ENCODE data around the gene HOXD11. TPM values are rescaled to one million over a fixed set of nuclear protein-coding genes. Genes with fewer than 3 reads are reported as not detected.

Gene HOXD11
- total RNA-seq, 2 donors from 2014 or later: not detected

GRCh38 chr2:176149939-176150583, 43.0 kb downstream of the HOXD11 start:
- TF ChIP-seq, protein P1, sequence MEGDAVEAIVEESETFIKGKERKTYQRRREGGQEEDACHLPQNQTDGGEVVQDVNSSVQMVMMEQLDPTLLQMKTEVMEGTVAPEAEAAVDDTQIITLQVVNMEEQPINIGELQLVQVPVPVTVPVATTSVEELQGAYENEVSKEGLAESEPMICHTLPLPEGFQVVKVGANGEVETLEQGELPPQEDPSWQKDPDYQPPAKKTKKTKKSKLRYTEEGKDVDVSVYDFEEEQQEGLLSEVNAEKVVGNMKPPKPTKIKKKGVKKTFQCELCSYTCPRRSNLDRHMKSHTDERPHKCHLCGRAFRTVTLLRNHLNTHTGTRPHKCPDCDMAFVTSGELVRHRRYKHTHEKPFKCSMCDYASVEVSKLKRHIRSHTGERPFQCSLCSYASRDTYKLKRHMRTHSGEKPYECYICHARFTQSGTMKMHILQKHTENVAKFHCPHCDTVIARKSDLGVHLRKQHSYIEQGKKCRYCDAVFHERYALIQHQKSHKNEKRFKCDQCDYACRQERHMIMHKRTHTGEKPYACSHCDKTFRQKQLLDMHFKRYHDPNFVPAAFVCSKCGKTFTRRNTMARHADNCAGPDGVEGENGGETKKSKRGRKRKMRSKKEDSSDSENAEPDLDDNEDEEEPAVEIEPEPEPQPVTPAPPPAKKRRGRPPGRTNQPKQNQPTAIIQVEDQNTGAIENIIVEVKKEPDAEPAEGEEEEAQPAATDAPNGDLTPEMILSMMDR (IDR thresholded peaks at IDR 0.05): no peak
- no peak for TF ChIP-seq POLR2A (IDR thresholded peaks at IDR 0.05)
- intact Hi-C loops (cut with DNase I): loop anchor here (10.0 kb wide), 1 partner anchor 395 kb away; no protein-coding TSS in a partner anchor
- Histone ChIP-seq H3K9me3 (no peaks in the 10 kb centered on the region), H3K36me3 (replicated peaks in 1 of 2; ENCODE audit: insufficient read depth in 1 of 2, low read depth in 2 of 2) (no peaks in the 10 kb centered on the region), H3K27me3 (peaks cover 0 to 54% of the 10 kb centered on the region in 2 donors), H3K4me3 (no peak overlapping the region), H3K27ac (no peak overlapping the region), H3K4me1 (peaks cover 6% of the 10 kb centered on the region)
- 11 to 15% methylated on average over 22 to 24 of the region's 24 CpGs for WGBS, 2 donors
- ATAC-seq (no peak), DNase-seq (no peak)

- no peak for DNase-seq
- Histone ChIP-seq H3K4me1 (peaks cover 6% of the 10 kb centered on the region), H3K27me3 (peaks cover 0 to 60% of the 10 kb centered on the region in 2 donors), H3K27ac (no peak overlapping the region), H3K9me3 (no peaks in the 10 kb centered on the region), H3K4me3 (no peak overlapping the region), H3K36me3 (replicated peaks in 1 of 2; ENCODE audit: insufficient read depth in 1 of 2, low read depth in 2 of 2) (no peaks in the 10 kb centered on the region)
- ATAC-seq: no peak
- WGBS, 2 donors: 10 to 13% methylated on average over 3 to 14 of the region's 14 CpGs
- intact Hi-C loops (cut with DNase I): no loop called here
- no peak for TF ChIP-seq POLR2A (IDR thresholded peaks at IDR 0.05)
- TF ChIP-seq, protein P1 (IDR thresholded peaks at IDR 0.05): no peak
Measured at GRCh38 chr2:176150584-176151441, 43.7 kb downstream of the HOXD11 start.

DNA sequence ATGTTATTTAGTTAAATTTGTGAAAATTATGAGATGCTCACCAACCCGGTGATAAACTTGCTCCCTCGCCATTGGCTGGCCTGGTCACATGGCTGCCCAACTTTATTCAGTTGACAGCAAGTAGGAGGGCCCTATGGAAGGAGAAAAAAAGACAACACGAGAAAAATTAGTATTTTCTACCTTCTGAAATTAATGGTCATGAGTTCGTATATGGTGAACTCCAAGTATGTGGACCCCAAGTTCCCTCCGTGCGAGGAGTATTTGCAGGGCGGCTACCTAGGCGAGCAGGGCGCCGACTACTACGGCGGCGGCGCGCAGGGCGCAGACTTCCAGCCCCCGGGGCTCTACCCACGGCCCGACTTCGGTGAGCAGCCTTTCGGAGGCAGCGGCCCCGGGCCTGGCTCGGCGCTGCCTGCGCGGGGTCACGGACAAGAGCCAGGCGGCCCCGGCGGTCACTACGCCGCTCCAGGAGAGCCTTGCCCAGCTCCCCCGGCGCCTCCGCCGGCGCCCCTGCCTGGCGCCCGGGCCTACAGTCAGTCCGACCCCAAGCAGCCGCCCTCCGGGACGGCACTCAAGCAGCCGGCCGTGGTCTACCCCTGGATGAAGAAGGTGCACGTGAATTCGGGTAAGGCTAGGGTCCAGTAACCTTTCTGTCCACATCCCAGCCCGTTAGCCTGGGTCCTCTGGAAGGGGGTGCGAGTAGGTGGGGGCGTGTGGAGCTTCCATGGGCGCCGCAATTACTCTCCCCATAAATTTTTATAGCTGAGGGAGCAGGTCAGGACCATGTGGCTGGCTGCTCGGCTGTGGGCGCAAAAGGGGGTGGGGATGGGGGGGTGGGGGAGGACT, 44.6 kb downstream of the HOXD11 start, which contains the start of gene HOXD4:
TSS of gene HOXD4 (plus strand) at position 109 of the 846 bp plus-strand sequence. CDS start at position 193, 84 bp downstream.
- intact Hi-C loops (cut with DNase I): no loop called here
- Histone ChIP-seq H3K4me1 (peaks cover 7% of the 10 kb centered on the region), H3K27me3 (peaks cover 0 to 58% of the 10 kb centered on the region in 2 donors), H3K4me3 (no peak within 1 kb of the TSS), H3K36me3 (replicated peaks in 1 of 2; ENCODE audit: insufficient read depth in 1 of 2, low read depth in 2 of 2) (no peaks in the 10 kb centered on the region), H3K27ac (no peak within 1 kb of the TSS), H3K9me3 (no peaks in the 10 kb centered on the region)
- TF ChIP-seq POLR2A (IDR thresholded peaks at IDR 0.05): no peak
- TF ChIP-seq, protein P1 (IDR thresholded peaks at IDR 0.05): no peak
- DNase-seq (no peak), ATAC-seq (no peak)
- WGBS, 2 donors: 4 to 7% methylated on average over 20 to 55 of the region's 55 CpGs

DNA sequence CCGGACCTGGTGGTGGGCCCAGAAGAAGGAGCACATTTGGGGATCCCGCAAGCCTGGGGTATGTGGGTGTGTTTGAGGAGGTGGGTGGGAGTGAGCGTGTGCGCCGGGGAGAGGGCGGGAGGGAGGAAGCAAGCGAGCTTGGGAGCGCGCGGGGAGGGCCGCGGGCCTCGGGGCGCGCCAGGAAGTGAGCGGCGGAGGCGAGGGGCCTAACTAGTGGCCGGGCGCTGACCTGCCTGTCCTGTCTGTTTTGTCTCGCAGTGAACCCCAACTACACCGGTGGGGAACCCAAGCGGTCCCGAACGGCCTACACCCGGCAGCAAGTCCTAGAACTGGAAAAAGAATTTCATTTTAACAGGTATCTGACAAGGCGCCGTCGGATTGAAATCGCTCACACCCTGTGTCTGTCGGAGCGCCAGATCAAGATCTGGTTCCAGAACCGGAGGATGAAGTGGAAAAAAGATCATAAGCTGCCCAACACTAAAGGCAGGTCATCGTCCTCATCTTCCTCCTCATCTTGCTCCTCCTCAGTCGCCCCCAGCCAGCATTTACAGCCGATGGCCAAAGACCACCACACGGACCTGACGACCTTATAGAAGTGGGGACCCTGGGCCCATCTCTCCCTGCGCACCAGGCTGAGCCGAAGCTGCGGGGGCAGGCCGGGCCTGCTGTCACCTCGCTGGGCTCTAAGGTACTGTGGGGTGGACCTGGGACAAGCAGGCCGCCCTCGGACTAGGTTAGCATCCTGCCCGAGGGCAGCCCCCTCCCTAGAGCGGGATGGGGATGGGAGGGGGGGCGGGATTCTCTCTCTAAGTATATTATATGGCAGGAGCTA, 45.5 kb downstream of the HOXD11 start:
- WGBS, 2 donors: 7 to 17% methylated on average over 40 to 48 of the region's 48 CpGs
- ATAC-seq: no peak
- Histone ChIP-seq H3K4me1 (peaks cover 16% of the 10 kb centered on the region), H3K4me3 (no peak overlapping the region), H3K27ac (no peak overlapping the region), H3K27me3 (peaks cover 0 to 61% of the 10 kb centered on the region in 2 donors), H3K9me3 (no peaks in the 10 kb centered on the region), H3K36me3 (replicated peaks in 1 of 2; ENCODE audit: insufficient read depth in 1 of 2, low read depth in 2 of 2) (no peaks in the 10 kb centered on the region)
- intact Hi-C loops (cut with DNase I): no loop called here
- no peak for DNase-seq
- no peak for TF ChIP-seq POLR2A (IDR thresholded peaks at IDR 0.05)
- TF ChIP-seq, protein P1 (IDR thresholded peaks at IDR 0.05): no peak

All from body of pancreas (tissue), 4 donors.